A549 (cell line): ENCODE data around the gene FAM163B. TPM values are rescaled to one million over a fixed set of nuclear protein-coding genes. Genes with fewer than 3 reads are reported as not detected.

Source experiments
- ATAC-seq, 2 experiments: fragments of 200-7000 bp in 1 of 2; fragments of >200 bp in 1 of 2; cut with Nextera tagmentation in 1 of 2; cut with Tn5 transposase in 1 of 2; 3 replicates each; pipeline versions ENCODE4 v1.8.0 to v1.9.1; 2018 to 2020; ENCODE audit warnings: mild to moderate bottlenecking in 1 of 2, moderate library complexity in 1 of 2
- CTCF ChIA-PET: fragments of 300-600 bp; sonication (Branson Sonifier 250); formaldehyde crosslinking; extraction: SDS; loops from one replicate; lab custom pipeline; 2021; ENCODE audit warnings: antibody characterized with exemption, inconsistent platforms; lab: Yijun Ruan, JAX
- POLR2A ChIA-PET: fragments of 350-600 bp; formaldehyde crosslinking; extraction: SDS; loops from one replicate; lab custom pipeline; 2021; ENCODE audit warnings: antibody characterized with exemption, inconsistent platforms; lab: Yijun Ruan, JAX
- DNase-seq, 2 experiments: peaks; one replicate each; pipeline versions ENCODE4 v3.0.0 to v3.0.0-alpha.2; 2011 to 2016; ENCODE audit warnings: low read depth in 1 of 2, low spot score in 1 of 2
- FAIRE-seq: peaks from 2 replicates; lab custom pipeline; 2011; peaks lifted over from hg19 to GRCh38; lab: Jason Lieb, UNC
- H3K27ac ChIP-seq, 2 experiments: fragments of >200 bp; sonication (Bioruptor Twin); formaldehyde crosslinking; 3 replicates each; pipeline ENCODE4 v1.5.1; 2016 to 2017
- H3K4me1 ChIP-seq: fragments of >200 bp; sonication (Bioruptor Twin); formaldehyde crosslinking; 3 replicates; pipeline ENCODE4 v1.6.1; 2016
- H3K4me2 ChIP-seq: fragments of >200 bp; sonication (Bioruptor Twin); formaldehyde crosslinking; 3 replicates; pipeline ENCODE4 v1.6.1; 2016
- H3K4me3 ChIP-seq: fragments of >200 bp; sonication (Bioruptor Twin); formaldehyde crosslinking; 3 replicates; pipeline ENCODE4 v1.5.1; 2016
- H3K9me3 ChIP-seq: fragments of >200 bp; sonication (Bioruptor Twin); formaldehyde crosslinking; 3 replicates; pipeline ENCODE4 v1.6.1; 2016
- BHLHE40 ChIP-seq: IDR thresholded peaks from 2 replicates; pipeline ENCODE4 v1.6.1; 2012; ENCODE audit warnings: low read depth, low read length, inconsistent platforms
- CBX8 ChIP-seq: fragments of 200-600 bp; sonication (generic); IDR thresholded peaks from 2 replicates; pipeline ENCODE4 v1.6.1; 2016
- CEBPB ChIP-seq, 2 experiments: fragments of >200 bp in 1 of 2; sonication (Bioruptor Twin) in 1 of 2; formaldehyde crosslinking in 1 of 2; IDR thresholded peaks; 2 replicates each; pipeline ENCODE4 v1.6.1; 2012 to 2016
- CHD2 ChIP-seq: fragments of 150-350 bp; IDR thresholded peaks from 2 replicates; pipeline ENCODE4 v1.6.1; 2014; ENCODE audit warnings: low read length; ENCODE audit not compliant: partially characterized antibody
- CHD4 ChIP-seq: fragments of 200-600 bp; sonication (generic); IDR thresholded peaks from 2 replicates; pipeline ENCODE4 v1.6.1; 2016; ENCODE audit warnings: antibody characterized with exemption, mild to moderate bottlenecking, borderline replicate concordance
- E2F6 ChIP-seq: IDR thresholded peaks from 2 replicates; pipeline ENCODE4 v1.6.1; 2012; ENCODE audit warnings: low read depth, borderline replicate concordance
- EHF ChIP-seq: fragments of 250-450 bp; sonication (Bioruptor Pico); IDR thresholded peaks from 2 replicates; pipeline ENCODE4 v1.5.0; 2020; ENCODE audit warnings: mild to moderate bottlenecking
- ESRRA ChIP-seq: fragments of 150-350 bp; IDR thresholded peaks from 2 replicates; pipeline ENCODE4 v1.6.1; 2014; ENCODE audit warnings: mild to moderate bottlenecking, low read length, borderline replicate concordance
- FOXS1 ChIP-seq: fragments of 250-450 bp; sonication (Bioruptor Pico); IDR thresholded peaks from 2 replicates; pipeline ENCODE4 v1.5.0; 2020; ENCODE audit warnings: mild to moderate bottlenecking, moderate library complexity
- HDAC2 ChIP-seq: fragments of 200-600 bp; sonication (generic); IDR thresholded peaks from 2 replicates; pipeline ENCODE4 v1.6.1; 2016
- HES2 ChIP-seq: fragments of >200 bp; sonication (Bioruptor Twin); formaldehyde crosslinking; IDR thresholded peaks from 2 replicates; pipeline ENCODE4 v1.6.1; 2016
- JUN ChIP-seq, 2 experiments: fragments of >200 bp; sonication (Bioruptor Twin); formaldehyde crosslinking; IDR thresholded peaks; 2 replicates in 1 of 2; 3 replicates in 1 of 2; pipeline ENCODE4 v1.6.1; 2016 to 2017
- KDM1A ChIP-seq: fragments of 200-600 bp; sonication (generic); IDR thresholded peaks from 2 replicates; pipeline ENCODE4 v1.6.1; 2016; ENCODE audit warnings: low read depth, mild to moderate bottlenecking
- KDM5A ChIP-seq: fragments of 200-600 bp; sonication (generic); IDR thresholded peaks from 2 replicates; pipeline ENCODE4 v1.6.1; 2016; ENCODE audit warnings: antibody characterized with exemption, mild to moderate bottlenecking
- MYC ChIP-seq: IDR thresholded peaks from 2 replicates; pipeline ENCODE4 v1.6.1; 2012; ENCODE audit warnings: mild to moderate bottlenecking, inconsistent platforms, low read length, improper control_type of control experiment, borderline replicate concordance
- NPAS2 ChIP-seq: fragments of 250-450 bp; sonication (Bioruptor Pico); IDR thresholded peaks from 2 replicates; pipeline ENCODE4 v1.8.0; 2022; ENCODE audit warnings: mild to moderate bottlenecking, moderate library complexity, borderline replicate concordance
- PHF8 ChIP-seq: fragments of 200-600 bp; sonication (generic); IDR thresholded peaks from 2 replicates; pipeline ENCODE4 v1.6.1; 2016; ENCODE audit warnings: low read depth, mild to moderate bottlenecking, antibody characterized with exemption, moderate library complexity, borderline replicate concordance
- POLR2AphosphoS2 ChIP-seq: conservative IDR thresholded peaks from 2 replicates; pipeline ENCODE4 v1.6.1; 2012; ENCODE audit warnings: low read length, improper control_type of control experiment, inconsistent platforms
- RAD21 ChIP-seq, 2 experiments: fragments of >200 bp in 1 of 2; sonication (Bioruptor Twin) in 1 of 2; formaldehyde crosslinking in 1 of 2; IDR thresholded peaks in 1 of 2; conservative IDR thresholded peaks in 1 of 2; 2 replicates in 1 of 2; 3 replicates in 1 of 2; pipeline ENCODE4 v1.6.1; 2012 to 2018; ENCODE audit warnings: inconsistent platforms in 1 of 2
- SREBF2 ChIP-seq: fragments of 450-650 bp; IDR thresholded peaks from 2 replicates; pipeline ENCODE4 v1.6.1; 2014; ENCODE audit warnings: mild to moderate bottlenecking, moderate library complexity
- WGBS: methylation state at CpG from one replicate; pipeline ENCODE4 v1.1.6; 2017; ENCODE audit errors: missing lambda C conversion rate; 5-methylcytosine and 5-hydroxymethylcytosine counted together
- polyA plus RNA-seq, 4 experiments: library from polyadenylated mRNA; depleted of rRNA in 3 of 4; stranded (reverse); fragments of >200 nt; fragmentation: RNase III in 1 of 4; extraction: RNeasy Plus Mini Kit Qiagen cat#74134 plus additional on column Dnase treatment in 1 of 4; gene quantifications; 2 replicates in 3 of 4; 3 replicates in 1 of 4; pipeline ENCODE4 v1.2.3, GENCODE V29; 2011 to 2017
- TF ChIP-seq, protein P1 (sequence below): fragments of >200 bp; sonication (Bioruptor Twin); formaldehyde crosslinking; IDR thresholded peaks from 3 replicates; pipeline ENCODE4 v1.5.1; 2016

Gene FAM163B
- polyA plus RNA-seq, 2 of the 4 experiments (the other 2 are of a cell fraction) = not detected

DNA sequence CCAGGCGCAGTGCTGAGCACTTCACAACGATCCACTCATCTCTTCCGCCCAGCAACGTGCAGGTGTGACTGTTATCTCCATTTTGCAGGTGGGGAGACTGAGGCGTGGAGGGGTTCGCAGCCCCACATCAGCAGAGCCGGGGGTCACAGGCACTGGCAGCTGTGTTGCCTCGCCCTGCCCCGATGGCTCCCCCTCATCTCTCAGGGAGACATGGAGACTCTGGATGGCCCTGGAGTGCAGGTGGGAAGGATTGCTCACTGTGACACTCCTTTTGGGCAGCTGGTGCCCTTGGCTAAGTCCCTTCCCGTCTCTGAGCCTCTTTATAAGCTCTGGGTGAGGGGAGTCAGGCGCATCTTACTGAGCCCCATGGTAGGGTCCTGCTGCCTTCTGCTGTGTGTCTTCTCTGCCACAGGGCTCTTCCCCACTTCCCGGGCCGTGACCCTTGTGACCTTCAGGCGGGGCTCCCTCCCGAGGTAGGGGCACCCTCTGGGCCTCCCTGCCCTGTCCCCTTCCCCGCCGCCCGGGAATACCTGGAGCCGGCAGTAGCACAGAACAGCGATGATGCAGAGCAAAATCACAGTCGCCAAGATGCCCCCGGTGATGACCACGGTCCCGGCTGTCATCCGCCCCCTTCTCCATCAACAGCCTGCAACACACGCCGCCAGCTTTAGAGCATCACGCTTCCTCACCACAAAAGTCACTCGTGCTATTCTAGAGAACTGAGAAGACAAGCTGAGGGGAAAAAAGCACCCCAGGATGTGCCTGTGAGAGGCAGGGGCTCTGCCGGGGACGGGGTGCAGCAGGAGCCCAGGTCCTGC is 29.4 kb downstream of the FAM163B start:
- ATAC-seq = no peak

GRCh38 chr9:133578524-133579441 is 30.4 kb downstream of the FAM163B start:
- CTCF ChIA-PET = interaction anchor here (1.2 to 2.4 kb wide), 3 partner anchors 10 to 148 kb away, joined by 4 to 9 read pairs (median 4); no protein-coding TSS in a partner anchor
- FAIRE-seq (no peak), DNase-seq (no peak), ATAC-seq (no peak)
- POLR2A ChIA-PET = no interaction called here
- no peak overlapping the region for H3K27ac ChIP-seq
- H3K4me1 ChIP-seq = no peaks in the 10 kb centered on the region
- no peak overlapping the region for H3K4me3 ChIP-seq
- H3K9me3 ChIP-seq = no peaks in the 10 kb centered on the region
- H3K4me2 ChIP-seq = no peak overlapping the region
- WGBS = 79% methylated on average over 27 of the region's 41 CpGs
- TF ChIP-seq EHF (CRISPR knock-in tag) = no peak
- TF ChIP-seq, all 56 proteins: peak for 0

More for the DNA sequence above, 29.4 kb downstream of the FAM163B start:
- FAIRE-seq (no peak), DNase-seq (no peak)
- Histone ChIP-seq H3K9me3 (no peaks in the 10 kb centered on the region), H3K4me2 (no peak overlapping the region), H3K4me3 (no peak overlapping the region), H3K27ac (no peak overlapping the region), H3K4me1 (no peaks in the 10 kb centered on the region)
- ChIA-PET CTCF (interaction anchor here (0.7 to 2.4 kb wide), 6 partner anchors 9 to 147 kb away, joined by 4 to 9 read pairs (median 4); no protein-coding TSS in a partner anchor), POLR2A (no interaction called here)
- 58% methylated on average over 29 of the region's 31 CpGs for WGBS
- no peak for TF ChIP-seq ESRRA
- TF ChIP-seq NPAS2 (CRISPR knock-in tag) = no peak
- no peak for TF ChIP-seq JUN (IDR thresholded peaks at IDR 0.05)
- no peak for TF ChIP-seq HDAC2
- TF ChIP-seq FOXS1 = no peak
- TF ChIP-seq PHF8 = no peak
- TF ChIP-seq CHD2 = no peak
- no peak for TF ChIP-seq RAD21 (conservative IDR thresholded peaks at IDR 0.05 in 1 of 2, IDR thresholded peaks at IDR 0.05 in 1 of 2)
- TF ChIP-seq E2F6 = no peak
- TF ChIP-seq CHD4 = no peak
- TF ChIP-seq MYC = no peak
- TF ChIP-seq POLR2AphosphoS2 = no peak
- TF ChIP-seq, protein P1, sequence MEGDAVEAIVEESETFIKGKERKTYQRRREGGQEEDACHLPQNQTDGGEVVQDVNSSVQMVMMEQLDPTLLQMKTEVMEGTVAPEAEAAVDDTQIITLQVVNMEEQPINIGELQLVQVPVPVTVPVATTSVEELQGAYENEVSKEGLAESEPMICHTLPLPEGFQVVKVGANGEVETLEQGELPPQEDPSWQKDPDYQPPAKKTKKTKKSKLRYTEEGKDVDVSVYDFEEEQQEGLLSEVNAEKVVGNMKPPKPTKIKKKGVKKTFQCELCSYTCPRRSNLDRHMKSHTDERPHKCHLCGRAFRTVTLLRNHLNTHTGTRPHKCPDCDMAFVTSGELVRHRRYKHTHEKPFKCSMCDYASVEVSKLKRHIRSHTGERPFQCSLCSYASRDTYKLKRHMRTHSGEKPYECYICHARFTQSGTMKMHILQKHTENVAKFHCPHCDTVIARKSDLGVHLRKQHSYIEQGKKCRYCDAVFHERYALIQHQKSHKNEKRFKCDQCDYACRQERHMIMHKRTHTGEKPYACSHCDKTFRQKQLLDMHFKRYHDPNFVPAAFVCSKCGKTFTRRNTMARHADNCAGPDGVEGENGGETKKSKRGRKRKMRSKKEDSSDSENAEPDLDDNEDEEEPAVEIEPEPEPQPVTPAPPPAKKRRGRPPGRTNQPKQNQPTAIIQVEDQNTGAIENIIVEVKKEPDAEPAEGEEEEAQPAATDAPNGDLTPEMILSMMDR = no peak
- no peak for TF ChIP-seq KDM1A
- TF ChIP-seq CEBPB (IDR thresholded peaks at IDR 0.05) = no peak
- TF ChIP-seq SREBF2 = no peak
- no peak for TF ChIP-seq BHLHE40
- no peak for TF ChIP-seq CBX8
- no peak for TF ChIP-seq KDM5A
- TF ChIP-seq HES2 = no peak
